Skeletal muscle satellite cell (primary cell): ENCODE measurements around the gene DRC1.

Experiments
- H3K27me3 ChIP-seq: 2 replicates; pipeline ENCODE4 v1.7.0; 2013; ENCODE audit warnings: low read length; ENCODE audit not compliant: control insufficient read depth, insufficient read depth
- H3K36me3 ChIP-seq: 2 replicates; pipeline ENCODE4 v1.7.0; 2013; ENCODE audit warnings: mild to moderate bottlenecking, control low read depth, low read length; ENCODE audit not compliant: insufficient read depth
- H3K4me1 ChIP-seq: 2 replicates; pipeline ENCODE4 v1.7.0; 2013; ENCODE audit warnings: low read length; ENCODE audit not compliant: control insufficient read depth, insufficient read depth
- H3K4me2 ChIP-seq: 2 replicates; pipeline ENCODE4 v1.7.0; 2013; ENCODE audit warnings: mild to moderate bottlenecking, low read length
- H3K4me3 ChIP-seq: 2 replicates; pipeline ENCODE4 v1.7.0; 2013; ENCODE audit warnings: low read length
- H3K9ac ChIP-seq: 2 replicates; pipeline ENCODE4 v1.7.0; 2013; ENCODE audit warnings: mild to moderate bottlenecking, low read depth, low read length, moderate library complexity
- H3K9me3 ChIP-seq: replicated peaks from 2 replicates; pipeline ENCODE4 v1.7.0; 2013; ENCODE audit warnings: mild to moderate bottlenecking, control low read depth, low read length

DRC1 gene

GRCh38 chr2:26475037-26475436, 73.3 kb downstream of the DRC1 start:
- H3K4me3 ChIP-seq = no peak overlapping the region
- no peaks in the 10 kb centered on the region for H3K36me3 ChIP-seq
- H3K9ac ChIP-seq = no peak overlapping the region
- no peak overlapping the region for H3K4me2 ChIP-seq
- no peaks in the 10 kb centered on the region for H3K27me3 ChIP-seq
- H3K4me1 ChIP-seq = peaks cover 9% of the 10 kb centered on the region
- H3K9me3 ChIP-seq = no peaks in the 10 kb centered on the region

DNA sequence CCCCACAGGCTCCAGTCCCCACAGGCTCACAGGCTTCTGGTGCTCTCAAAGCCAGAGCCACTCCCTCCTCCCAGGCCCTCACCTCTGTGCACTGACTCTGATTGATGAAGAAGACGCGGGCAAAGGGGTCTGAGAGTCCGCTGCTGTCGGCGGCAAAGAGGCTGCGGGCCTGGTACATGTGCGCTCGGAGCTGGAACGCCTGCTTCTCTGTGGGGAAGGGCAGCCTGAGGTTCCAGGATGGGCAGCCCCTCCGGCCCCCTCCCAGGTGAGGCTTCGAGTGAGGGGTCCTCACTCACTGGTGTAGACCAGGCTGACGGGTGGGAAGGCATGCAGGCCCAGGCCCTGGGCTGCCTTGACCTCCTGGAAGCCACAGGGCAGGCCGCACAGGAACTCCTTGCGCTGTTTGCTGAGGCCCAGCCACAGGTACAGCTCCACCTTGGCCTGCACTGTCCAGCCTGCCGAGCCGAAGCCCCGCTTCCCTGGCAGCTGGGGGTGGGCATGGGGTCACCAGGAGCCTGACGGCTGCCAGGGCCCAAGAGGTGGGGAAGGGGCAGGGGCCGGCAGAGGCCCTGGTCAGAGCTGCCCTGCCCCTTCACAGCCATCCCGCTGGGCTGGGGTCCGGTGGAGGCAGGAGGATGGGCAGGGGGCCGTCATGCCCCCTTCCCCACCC, 74.2 kb downstream of the DRC1 start:
- no peak overlapping the region for H3K4me2 ChIP-seq

DNA sequence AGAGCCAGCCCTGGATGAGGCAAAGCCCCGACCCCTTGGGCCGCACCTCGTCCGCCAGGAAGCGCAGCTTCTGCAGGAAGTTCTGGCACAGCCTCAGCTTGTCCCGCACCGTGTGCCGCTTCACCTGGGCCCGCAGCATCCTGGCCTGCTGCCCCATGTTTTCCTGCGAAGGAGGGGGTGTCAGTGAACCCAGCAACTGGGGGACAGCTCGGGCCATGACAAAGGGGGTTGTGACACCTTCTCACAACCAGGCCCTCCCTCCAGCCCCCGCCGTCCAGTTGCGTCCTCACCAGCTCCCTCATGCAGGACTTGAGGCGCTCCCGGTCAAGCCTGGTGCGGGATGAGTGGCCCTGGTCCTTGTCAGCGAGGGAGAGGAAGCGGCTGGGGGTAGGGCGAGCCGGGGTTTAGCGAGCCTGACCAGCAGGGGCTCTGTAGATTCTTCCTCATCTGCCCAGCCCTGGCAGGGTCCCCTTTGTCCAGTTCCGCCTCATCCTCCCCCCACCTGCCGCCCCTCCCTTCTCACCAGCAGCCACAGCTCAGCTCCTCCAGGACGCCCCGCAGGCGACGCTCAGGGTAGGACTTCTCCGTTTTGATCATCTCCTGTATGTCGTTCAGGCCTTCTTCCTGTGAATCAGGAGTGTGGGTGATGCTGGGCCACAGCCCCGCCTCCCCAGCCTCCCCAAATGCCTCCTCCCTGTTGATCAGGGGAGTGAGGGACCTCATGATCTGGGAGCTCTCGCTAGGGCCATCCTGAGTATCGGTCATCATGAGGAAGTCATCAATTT, 75.6 kb downstream of the DRC1 start:
- no peak overlapping the region for H3K9ac ChIP-seq

More for the DNA sequence above, 74.2 kb downstream of the DRC1 start:
- H3K36me3 ChIP-seq = no peaks in the 10 kb centered on the region
- no peak overlapping the region for H3K4me3 ChIP-seq
- no peaks in the 10 kb centered on the region for H3K27me3 ChIP-seq
- H3K9me3 ChIP-seq = no peaks in the 10 kb centered on the region
- H3K9ac ChIP-seq = no peak overlapping the region
- H3K4me1 ChIP-seq = peaks cover 9% of the 10 kb centered on the region

GRCh38 chr2:26477911-26478253, 76.2 kb downstream of the DRC1 start, which contains the start of gene OTOF:
Gene OTOF (minus strand): TSS chr2:26478124.
- Histone ChIP-seq H3K9ac (no peak within 1 kb of the TSS), H3K4me3 (no peak within 1 kb of the TSS), H3K4me1 (peaks cover 9% of the 10 kb centered on the region), H3K27me3 (peaks cover 7% of the 10 kb centered on the region), H3K4me2 (peak within 1 kb of the TSS; percentile 27), H3K9me3 (no peaks in the 10 kb centered on the region), H3K36me3 (no peaks in the 10 kb centered on the region)

More for the DNA sequence above, 75.6 kb downstream of the DRC1 start:
- Histone ChIP-seq H3K9me3 (no peaks in the 10 kb centered on the region), H3K4me2 (peak overlapping the region; percentile 27), H3K4me3 (no peak overlapping the region), H3K27me3 (peaks cover 2% of the 10 kb centered on the region), H3K4me1 (peaks cover 9% of the 10 kb centered on the region), H3K36me3 (no peaks in the 10 kb centered on the region)

- peaks cover 12% of the 10 kb centered on the region for H3K27me3 ChIP-seq
- no peak overlapping the region for H3K4me3 ChIP-seq
- H3K36me3 ChIP-seq = no peaks in the 10 kb centered on the region
- H3K9me3 ChIP-seq = no peaks in the 10 kb centered on the region
- peaks cover 9% of the 10 kb centered on the region for H3K4me1 ChIP-seq
- no peak overlapping the region for H3K9ac ChIP-seq
- no peak overlapping the region for H3K4me2 ChIP-seq
Observed at GRCh38 chr2:26478366-26478765, 76.6 kb downstream of the DRC1 start.

- H3K9ac ChIP-seq = no peak overlapping the region
- no peak overlapping the region for H3K4me2 ChIP-seq
- H3K9me3 ChIP-seq = no peaks in the 10 kb centered on the region
- H3K36me3 ChIP-seq = no peaks in the 10 kb centered on the region
- peaks cover 21% of the 10 kb centered on the region for H3K27me3 ChIP-seq
- H3K4me3 ChIP-seq = no peak overlapping the region
- peaks cover 9% of the 10 kb centered on the region for H3K4me1 ChIP-seq
Observed at GRCh38 chr2:26479131-26479788, 77.5 kb downstream of the DRC1 start.

DNA sequence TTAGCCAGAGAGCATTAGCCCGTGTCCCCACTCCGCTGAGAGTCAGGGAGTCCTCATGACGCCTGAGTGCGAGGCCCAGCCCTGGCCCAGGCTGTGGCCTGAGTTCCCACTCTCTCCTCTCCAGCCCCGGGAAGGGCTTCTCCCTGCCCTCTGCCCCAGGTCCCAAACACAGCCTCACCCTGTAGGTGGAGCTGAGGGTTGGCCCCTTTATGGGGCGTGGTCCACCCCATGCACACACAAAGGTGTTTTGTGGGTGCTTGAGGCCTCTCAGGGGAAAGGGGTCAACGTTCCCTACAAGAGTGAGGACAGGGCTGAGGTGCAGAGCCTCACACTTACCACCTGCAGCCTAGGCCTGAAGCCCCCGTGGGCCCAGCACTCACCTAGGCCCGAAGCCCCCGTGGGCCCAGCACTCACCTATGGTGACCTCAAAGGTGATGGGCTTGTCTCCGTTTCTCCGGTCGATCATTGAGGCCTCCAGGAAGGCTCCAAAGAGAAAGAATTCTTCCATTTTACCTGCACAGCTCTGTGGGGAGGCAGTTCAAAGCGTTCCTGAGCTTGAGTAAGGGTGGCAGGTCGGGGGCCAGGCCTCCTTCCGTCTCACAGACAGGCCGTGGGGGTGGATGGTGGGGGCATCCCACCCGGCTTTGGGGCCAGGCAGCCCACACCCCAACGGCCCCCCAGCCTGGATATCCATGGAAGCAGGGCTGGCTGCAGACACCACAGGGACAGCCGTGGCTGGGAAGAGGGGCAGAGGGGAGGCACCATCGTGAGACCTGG, 78.3 kb downstream of the DRC1 start:
- Histone ChIP-seq H3K4me3 (no peak overlapping the region), H3K9ac (no peak overlapping the region), H3K36me3 (no peaks in the 10 kb centered on the region), H3K27me3 (peaks cover 28% of the 10 kb centered on the region), H3K4me2 (no peak overlapping the region), H3K4me1 (peaks cover 9% of the 10 kb centered on the region), H3K9me3 (no peaks in the 10 kb centered on the region)

GRCh38 chr2:26480566-26481423, 79.1 kb downstream of the DRC1 start:
- H3K9ac ChIP-seq = no peak overlapping the region
- H3K4me2 ChIP-seq = no peak overlapping the region
- H3K4me3 ChIP-seq = no peak overlapping the region
- peaks cover 36% of the 10 kb centered on the region for H3K27me3 ChIP-seq
- H3K4me1 ChIP-seq = peaks cover 9% of the 10 kb centered on the region
- H3K36me3 ChIP-seq = no peaks in the 10 kb centered on the region
- no peaks in the 10 kb centered on the region for H3K9me3 ChIP-seq

GRCh38 chr2:26481706-26482105, 80.0 kb downstream of the DRC1 start:
- Histone ChIP-seq H3K4me3 (no peak overlapping the region), H3K27me3 (peaks cover 42% of the 10 kb centered on the region)

DNA sequence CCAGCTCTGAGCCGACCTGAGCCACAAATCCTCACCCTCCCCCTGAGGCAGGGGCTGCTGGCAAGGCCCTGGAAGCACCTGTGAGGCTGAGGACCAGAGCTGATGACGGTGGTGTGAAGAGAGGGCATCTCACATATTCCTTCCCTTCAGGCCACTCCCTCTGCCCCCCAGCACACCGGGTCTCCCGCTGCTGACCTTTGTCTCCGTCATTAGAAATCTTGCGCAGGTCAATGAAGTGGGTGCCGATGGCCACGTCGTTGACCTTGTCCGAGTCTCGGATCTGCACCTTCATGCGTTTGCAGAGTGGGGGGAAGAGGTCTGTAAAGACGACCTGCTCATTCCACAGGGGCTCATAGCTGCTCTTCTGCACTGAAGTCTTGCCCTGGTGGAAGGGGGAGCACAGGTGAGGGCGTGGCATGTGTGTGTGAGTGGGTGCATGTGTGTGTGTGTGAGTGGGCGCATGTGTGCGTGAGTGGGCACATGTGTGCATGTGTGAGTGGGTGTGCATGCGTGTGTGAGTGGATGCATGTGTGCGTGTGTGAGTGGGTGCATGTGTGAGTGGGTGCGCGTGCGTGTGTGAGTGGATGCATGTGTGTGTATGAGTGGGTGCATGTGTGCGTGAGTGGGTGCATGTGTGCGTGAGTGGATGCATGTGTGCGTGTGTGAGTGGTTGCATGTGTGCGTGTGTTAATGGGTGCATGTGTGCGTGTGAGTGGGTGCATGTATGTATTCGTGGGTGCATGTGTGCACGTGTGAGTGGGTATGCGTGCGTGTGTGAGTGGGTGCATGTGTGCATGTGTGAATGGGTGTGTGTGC, 80.7 kb downstream of the DRC1 start:
- H3K27me3 ChIP-seq = peaks cover 49% of the 10 kb centered on the region
- no peaks in the 10 kb centered on the region for H3K36me3 ChIP-seq
- H3K4me1 ChIP-seq = peaks cover 8% of the 10 kb centered on the region
- H3K4me2 ChIP-seq = no peak overlapping the region
- H3K9me3 ChIP-seq = no peaks in the 10 kb centered on the region
- no peak overlapping the region for H3K9ac ChIP-seq
- no peak overlapping the region for H3K4me3 ChIP-seq

More at GRCh38 chr2:26481706-26482105, 80.0 kb downstream of the DRC1 start:
- Histone ChIP-seq H3K4me2 (no peak overlapping the region), H3K9me3 (no peaks in the 10 kb centered on the region), H3K36me3 (no peaks in the 10 kb centered on the region), H3K9ac (no peak overlapping the region), H3K4me1 (peaks cover 9% of the 10 kb centered on the region)
